IPS DF 19.7 (cell line): Measurements from ENCODE around the gene SEL1L2.

Source experiments
- DNase-seq: peaks from one replicate; pipeline ENCODE4 v3.0.0-alpha.2; 2013; ENCODE audit warnings: low read depth, low spot score

The SEL1L2 gene

GRCh38 chr20:13817342-13817741 lies 173.1 kb downstream of the SEL1L2 start:
- DNase-seq = no peak

- no peak for DNase-seq
Observed at GRCh38 chr20:13816757-13817156, 173.7 kb downstream of the SEL1L2 start.

GRCh38 chr20:13814672-13815071 lies 175.7 kb downstream of the SEL1L2 start:
- DNase-seq = no peak

- no peak for DNase-seq
Observed at GRCh38 chr20:13813910-13814309, 176.5 kb downstream of the SEL1L2 start.

GRCh38 chr20:13810446-13810845 lies 180.0 kb downstream of the SEL1L2 start:
- DNase-seq = no peak

GRCh38 chr20:13809855-13810254 lies 180.6 kb downstream of the SEL1L2 start:
- no peak for DNase-seq

- no peak for DNase-seq
Observed at GRCh38 chr20:13809373-13809772, 181.0 kb downstream of the SEL1L2 start.

- DNase-seq = no peak
Observed at GRCh38 chr20:13800728-13801134, 189.7 kb downstream of the SEL1L2 start.

GRCh38 chr20:13799974-13800373 lies 190.4 kb downstream of the SEL1L2 start:
- DNase-seq = no peak
